ENCODE measurements around the gene C2. TPM values are rescaled to one million over a fixed set of nuclear protein-coding genes. Genes with fewer than 3 reads are reported as not detected.
"Not testable (repeated sequence)": the region's sequence is repeated elsewhere in the genome, so short reads cannot be mapped to it uniquely, and the experiment has no call there.

C2 gene
- total and polyA plus RNA-seq, 2 donors (not counting 1 experiment from before 2014, with no cell fraction given) = 0.28 to 3.4 TPM

- ATAC-seq (ENCODE audit: low read depth); H3K9ac ChIP-seq (ENCODE audit: low read length); H3K9me3 Mint-ChIP-seq (ENCODE audit: insufficient read depth); CTCF ChIA-PET; H3K4me2 ChIP-seq (replicated peaks; ENCODE audit: low read depth, low read length, poor library complexity, severe bottlenecking); H3K27me3 Mint-ChIP-seq; H2AFZ ChIP-seq (ENCODE audit: insufficient read depth, low read depth, low read length, poor library complexity, severe bottlenecking); H4K20me1 ChIP-seq (ENCODE audit: control insufficient read depth, insufficient read depth, low read length, poor library complexity, severe bottlenecking); H3K4me1 Mint-ChIP-seq; POLR2A ChIA-PET; H3K9me3 ChIP-seq (ENCODE audit: control extremely low read depth in 1 of 3, control insufficient read depth in 2 of 3, insufficient read depth in 1 of 3, low read length in 2 of 3); H3K27me3 ChIP-seq (replicated peaks in 1 of 4; ENCODE audit: control extremely low read depth in 1 of 4, control insufficient read depth in 3 of 4, insufficient read depth in 4 of 4, low read length in 3 of 4); H3K4me3 Mint-ChIP-seq; DNase-seq; H3K27ac Mint-ChIP-seq; H3K4me3 ChIP-seq (ENCODE audit: control extremely low read depth in 1 of 5, extremely low read depth in 1 of 5, insufficient read depth in 1 of 5, low read depth in 2 of 5, low read length in 4 of 5); H3K79me2 ChIP-seq (ENCODE audit: control insufficient read depth, insufficient read depth, low read length); intact Hi-C loops (cut with micrococcal nuclease); H3K27ac ChIP-seq (ENCODE audit: low read length in 2 of 2); H3K4me1 ChIP-seq (ENCODE audit: control insufficient read depth in 2 of 2, insufficient read depth in 2 of 2, low read length in 2 of 2): not testable (repeated sequence)
- no CpG with 5 or more reads among the region's 7 CpGs for WGBS (ENCODE audit: insufficient coverage)
- H3K36me3 ChIP-seq (replicated peaks in 1 of 2; ENCODE audit: control extremely low read depth in 1 of 2, control insufficient read depth in 1 of 2, extremely low read depth in 1 of 2, insufficient read depth in 2 of 2, low read length in 1 of 2) = peaks cover 3 to 12% of the 10 kb centered on the region in 2 experiments
These were observed 54.2 kb downstream of the C2 start, which contains the start of gene C4A for GRCh38 chr6:31981744-31982143. C4A (plus strand) TSS chr6:31982057; CDS start chr6:31982108, 51 bp downstream.

GRCh38 chr6:31989363-31989762 lies 61.8 kb downstream of the C2 start:
- intact Hi-C loops (cut with micrococcal nuclease) = not testable (repeated sequence)
- WGBS (ENCODE audit: insufficient coverage) = no CpG with 5 or more reads among the region's 10 CpGs

GRCh38 chr6:31994421-31994820 lies 66.9 kb downstream of the C2 start:
- DNase-seq; H3K27me3 ChIP-seq (replicated peaks in 1 of 4; ENCODE audit: control extremely low read depth in 1 of 4, control insufficient read depth in 3 of 4, insufficient read depth in 4 of 4, low read length in 3 of 4); H3K36me3 ChIP-seq (replicated peaks in 1 of 2; ENCODE audit: control extremely low read depth in 1 of 2, control insufficient read depth in 1 of 2, extremely low read depth in 1 of 2, insufficient read depth in 2 of 2, low read length in 1 of 2); H2AFZ ChIP-seq (ENCODE audit: insufficient read depth, low read depth, low read length, poor library complexity, severe bottlenecking); CTCF ChIA-PET; H3K4me2 ChIP-seq (replicated peaks; ENCODE audit: low read depth, low read length, poor library complexity, severe bottlenecking); H3K4me3 Mint-ChIP-seq; ATAC-seq (ENCODE audit: low read depth); intact Hi-C loops (cut with micrococcal nuclease); H3K79me2 ChIP-seq (ENCODE audit: control insufficient read depth, insufficient read depth, low read length); H3K27ac Mint-ChIP-seq; H3K27me3 Mint-ChIP-seq; H3K4me3 ChIP-seq (ENCODE audit: control extremely low read depth in 1 of 5, extremely low read depth in 1 of 5, insufficient read depth in 1 of 5, low read depth in 2 of 5, low read length in 4 of 5); H3K4me1 ChIP-seq (ENCODE audit: control insufficient read depth in 2 of 2, insufficient read depth in 2 of 2, low read length in 2 of 2); POLR2A ChIA-PET; H4K20me1 ChIP-seq (ENCODE audit: control insufficient read depth, insufficient read depth, low read length, poor library complexity, severe bottlenecking); H3K9me3 ChIP-seq (ENCODE audit: control extremely low read depth in 1 of 3, control insufficient read depth in 2 of 3, insufficient read depth in 1 of 3, low read length in 2 of 3); H3K9me3 Mint-ChIP-seq (ENCODE audit: insufficient read depth); H3K9ac ChIP-seq (ENCODE audit: low read length); H3K27ac ChIP-seq (ENCODE audit: low read length in 2 of 2); H3K4me1 Mint-ChIP-seq: not testable (repeated sequence)
- no CpG with 5 or more reads among the region's 14 CpGs for WGBS (ENCODE audit: insufficient coverage)

More at GRCh38 chr6:31989363-31989762, 61.8 kb downstream of the C2 start:
- DNase-seq; H3K79me2 ChIP-seq (ENCODE audit: control insufficient read depth, insufficient read depth, low read length); H3K27ac ChIP-seq (ENCODE audit: low read length in 2 of 2); H3K27me3 Mint-ChIP-seq; H3K4me3 ChIP-seq (ENCODE audit: control extremely low read depth in 1 of 5, extremely low read depth in 1 of 5, insufficient read depth in 1 of 5, low read depth in 2 of 5, low read length in 4 of 5); H3K27me3 ChIP-seq (replicated peaks in 1 of 4; ENCODE audit: control extremely low read depth in 1 of 4, control insufficient read depth in 3 of 4, insufficient read depth in 4 of 4, low read length in 3 of 4); CTCF ChIA-PET; POLR2A ChIA-PET; H3K4me2 ChIP-seq (replicated peaks; ENCODE audit: low read depth, low read length, poor library complexity, severe bottlenecking); H4K20me1 ChIP-seq (ENCODE audit: control insufficient read depth, insufficient read depth, low read length, poor library complexity, severe bottlenecking); H3K9ac ChIP-seq (ENCODE audit: low read length); ATAC-seq (ENCODE audit: low read depth); H3K27ac Mint-ChIP-seq; H3K36me3 ChIP-seq (replicated peaks in 1 of 2; ENCODE audit: control extremely low read depth in 1 of 2, control insufficient read depth in 1 of 2, extremely low read depth in 1 of 2, insufficient read depth in 2 of 2, low read length in 1 of 2); H3K9me3 Mint-ChIP-seq (ENCODE audit: insufficient read depth); H3K9me3 ChIP-seq (ENCODE audit: control extremely low read depth in 1 of 3, control insufficient read depth in 2 of 3, insufficient read depth in 1 of 3, low read length in 2 of 3); H3K4me1 Mint-ChIP-seq; H3K4me1 ChIP-seq (ENCODE audit: control insufficient read depth in 2 of 2, insufficient read depth in 2 of 2, low read length in 2 of 2); H3K4me3 Mint-ChIP-seq; H2AFZ ChIP-seq (ENCODE audit: insufficient read depth, low read depth, low read length, poor library complexity, severe bottlenecking): not testable (repeated sequence)

Small RNAs within 50 kb of the gene (small RNA-seq; reads per million reads assigned to genes)
- gene AL645922.1 (ENCODE audit: insufficient read length, low read depth, low replicate concordance) = not detected

Other genes with a start within 250 kb of the C2 start
Only the 30 nearest of the 34 such genes appear.
- 78.3 and 90.3 TPM in 2 replicates for gene ABHD16A, start 224.4 kb upstream of the C2 start, total RNA-seq
- 97.5 and 97.6 TPM in 2 replicates for gene ABHD16A, start 224.4 kb upstream of the C2 start, polyA plus RNA-seq
- gene LY6G6F, start 220.9 kb upstream of the C2 start, total RNA-seq = not detected in 2 replicates
- gene LY6G6F, start 220.9 kb upstream of the C2 start, polyA plus RNA-seq = 0.32 TPM in 1 of 2 replicates, not detected in the other
- gene LY6G6D, start 212.4 kb upstream of the C2 start, total RNA-seq = not detected in 2 replicates
- not detected in 2 replicates for gene LY6G6D, start 212.4 kb upstream of the C2 start, polyA plus RNA-seq
- gene LY6G6C, start 206.0 kb upstream of the C2 start, total RNA-seq = not detected in 2 replicates
- gene LY6G6C, start 206.0 kb upstream of the C2 start, polyA plus RNA-seq = 0.13 and 0.30 TPM in 2 replicates
- 0.24 and 0.54 TPM in 2 replicates for gene MPIG6B, start 204.3 kb upstream of the C2 start, total RNA-seq
- 1.6 and 4.8 TPM in 2 replicates for gene MPIG6B, start 204.3 kb upstream of the C2 start, polyA plus RNA-seq
- 51.1 and 59.2 TPM in 2 replicates for gene DDAH2, start 198.4 kb upstream of the C2 start, total RNA-seq
- 64.7 and 87.2 TPM in 2 replicates for gene DDAH2, start 198.4 kb upstream of the C2 start, polyA plus RNA-seq
- gene CLIC1, start 191.2 kb upstream of the C2 start, total RNA-seq = 216 and 221 TPM in 2 replicates
- 178 and 290 TPM in 2 replicates for gene CLIC1, start 191.2 kb upstream of the C2 start, polyA plus RNA-seq
- gene MSH5, start 187.7 kb upstream of the C2 start, total RNA-seq = 49.9 and 50.1 TPM in 2 replicates
- gene MSH5, start 187.7 kb upstream of the C2 start, polyA plus RNA-seq = 51.6 and 64.7 TPM in 2 replicates
- gene SAPCD1, start 165.1 kb upstream of the C2 start, total RNA-seq = 11.1 and 12.9 TPM in 2 replicates
- gene SAPCD1, start 165.1 kb upstream of the C2 start, polyA plus RNA-seq = 12.9 and 21.5 TPM in 2 replicates
- 5.2 and 5.6 TPM in 2 replicates for gene VWA7, start 150.4 kb upstream of the C2 start, total RNA-seq
- gene VWA7, start 150.4 kb upstream of the C2 start, polyA plus RNA-seq = 3.2 and 6.0 TPM in 2 replicates
- 47.4 and 52.3 TPM in 2 replicates for gene VARS1, start 132.0 kb upstream of the C2 start, total RNA-seq
- 54.8 and 66.8 TPM in 2 replicates for gene VARS1, start 132.0 kb upstream of the C2 start, polyA plus RNA-seq
- gene LSM2, start 120.8 kb upstream of the C2 start, total RNA-seq = 45.3 and 52.4 TPM in 2 replicates
- gene LSM2, start 120.8 kb upstream of the C2 start, polyA plus RNA-seq = 37.7 and 57.4 TPM in 2 replicates
- gene HSPA1L, start 112.4 kb upstream of the C2 start, total RNA-seq = 2.0 and 2.4 TPM in 2 replicates
- gene HSPA1L, start 112.4 kb upstream of the C2 start, polyA plus RNA-seq = 0.49 and 0.81 TPM in 2 replicates
- 58.8 and 61.2 TPM in 2 replicates for gene HSPA1A, start 112.2 kb upstream of the C2 start, total RNA-seq
- gene HSPA1A, start 112.2 kb upstream of the C2 start, polyA plus RNA-seq = 63.3 and 129 TPM in 2 replicates
- gene HSPA1B, start 100.0 kb upstream of the C2 start, total RNA-seq = 79.2 and 89.9 TPM in 2 replicates
- 86.8 and 145 TPM in 2 replicates for gene HSPA1B, start 100.0 kb upstream of the C2 start, polyA plus RNA-seq
- 25.3 and 26.0 TPM in 2 replicates for gene NEU1, start 64.9 kb upstream of the C2 start, total RNA-seq
- gene NEU1, start 64.9 kb upstream of the C2 start, polyA plus RNA-seq = 35.1 and 47.2 TPM in 2 replicates
- not detected in 2 replicates for gene SLC44A4, start 48.7 kb upstream of the C2 start, total RNA-seq
- not detected in 2 replicates for gene SLC44A4, start 48.7 kb upstream of the C2 start, polyA plus RNA-seq
- gene EHMT2, start 30.0 kb upstream of the C2 start, total RNA-seq = 86.1 and 87.4 TPM in 2 replicates
- gene EHMT2, start 30.0 kb upstream of the C2 start, polyA plus RNA-seq = 96.4 and 108 TPM in 2 replicates
- gene ZBTB12, start 25.6 kb upstream of the C2 start, total RNA-seq = 8.1 and 8.9 TPM in 2 replicates
- 1.2 and 1.4 TPM in 2 replicates for gene ZBTB12, start 25.6 kb upstream of the C2 start, polyA plus RNA-seq
- not detected in 2 replicates for gene CFB, start 18.4 kb downstream of the C2 start, total RNA-seq
- 0.09 TPM in 1 of 2 replicates, not detected in the other for gene CFB, start 18.4 kb downstream of the C2 start, polyA plus RNA-seq
- gene NELFE, start 31.3 kb downstream of the C2 start, total RNA-seq = 48.6 and 53.7 TPM in 2 replicates
- gene NELFE, start 31.3 kb downstream of the C2 start, polyA plus RNA-seq = 39.0 and 40.0 TPM in 2 replicates
- gene SKIC2, start 31.5 kb downstream of the C2 start, total RNA-seq = 119 and 122 TPM in 2 replicates
- 93.1 and 114 TPM in 2 replicates for gene SKIC2, start 31.5 kb downstream of the C2 start, polyA plus RNA-seq
- gene DXO, start 44.4 kb downstream of the C2 start, total RNA-seq = 33.9 and 36.1 TPM in 2 replicates
- 139 and 150 TPM in 2 replicates for gene DXO, start 44.4 kb downstream of the C2 start, polyA plus RNA-seq
- gene C4A, start 54.3 kb downstream of the C2 start, total RNA-seq = 10.5 and 11.1 TPM in 2 replicates
- gene C4A, start 54.3 kb downstream of the C2 start, polyA plus RNA-seq = 9.0 and 9.9 TPM in 2 replicates
- 3.8 and 7.4 TPM in 2 replicates for gene C4B, start 87.1 kb downstream of the C2 start, total RNA-seq
- 4.7 and 9.0 TPM in 2 replicates for gene C4B, start 87.1 kb downstream of the C2 start, polyA plus RNA-seq
- gene CYP21A2, start 110.7 kb downstream of the C2 start, total RNA-seq = 0.51 TPM in 1 of 2 replicates, not detected in the other
- 0.17 TPM in 1 of 2 replicates, not detected in the other for gene CYP21A2, start 110.7 kb downstream of the C2 start, polyA plus RNA-seq
- 19.0 and 22.7 TPM in 2 replicates for gene TNXB, start 181.6 kb downstream of the C2 start, total RNA-seq
- 1.4 and 4.0 TPM in 2 replicates for gene TNXB, start 181.6 kb downstream of the C2 start, polyA plus RNA-seq
- 201 and 206 TPM in 2 replicates for gene ATF6B, start 200.5 kb downstream of the C2 start, total RNA-seq
- gene ATF6B, start 200.5 kb downstream of the C2 start, polyA plus RNA-seq = 137 and 180 TPM in 2 replicates
- 4.6 and 4.7 TPM in 2 replicates for gene FKBPL, start 202.6 kb downstream of the C2 start, total RNA-seq
- 3.1 and 4.1 TPM in 2 replicates for gene FKBPL, start 202.6 kb downstream of the C2 start, polyA plus RNA-seq
- not detected in 2 replicates for gene PRRT1, start 224.2 kb downstream of the C2 start, total RNA-seq
- 0.19 TPM in 1 of 2 replicates, not detected in the other for gene PRRT1, start 224.2 kb downstream of the C2 start, polyA plus RNA-seq

All from B cell (primary cell).